ENCODE data around the gene PLXDC1. TPM values are rescaled to one million over a fixed set of nuclear protein-coding genes. Genes with fewer than 3 reads are reported as not detected.
A peak's percentile ranks its signal among the peaks of the same experiment; 100 is the strongest.

The PLXDC1 gene
- total RNA-seq, 1 donor from 2014 or later = 19.7 TPM

- Mint-ChIP-seq H3K36me3 (ENCODE audit: unreplicated experiment) (peaks cover 17% of the 10 kb centered on the region), H3K27ac (ENCODE audit: unreplicated experiment) (peak overlapping the region; percentile 47), H3K4me3 (ENCODE audit: unreplicated experiment) (no peak overlapping the region), H3K27me3 (ENCODE audit: unreplicated experiment) (no peaks in the 10 kb centered on the region), H3K4me1 (ENCODE audit: unreplicated experiment) (peaks cover 28% of the 10 kb centered on the region), H3K9me3 (ENCODE audit: unreplicated experiment) (no peaks in the 10 kb centered on the region)
- no peak for TF ChIP-seq CTCF (IDR thresholded peaks at IDR 0.05)
- DNase-seq (ENCODE audit: extremely low spot score, unreplicated experiment) = no peak
Observed at GRCh38 chr17:39194985-39195524, 43.6 kb upstream of the PLXDC1 start.

- Mint-ChIP-seq H3K4me1 (ENCODE audit: unreplicated experiment) (peaks cover 21% of the 10 kb centered on the region), H3K9me3 (ENCODE audit: unreplicated experiment) (no peaks in the 10 kb centered on the region), H3K4me3 (ENCODE audit: unreplicated experiment) (no peak overlapping the region), H3K27me3 (ENCODE audit: unreplicated experiment) (no peaks in the 10 kb centered on the region), H3K27ac (ENCODE audit: unreplicated experiment) (peak overlapping the region; percentile 7), H3K36me3 (ENCODE audit: unreplicated experiment) (peaks cover 17% of the 10 kb centered on the region)
- no peak for DNase-seq (ENCODE audit: extremely low spot score, unreplicated experiment)
- peak; percentile 39 for TF ChIP-seq CTCF (IDR thresholded peaks at IDR 0.05)
Observed at GRCh38 chr17:39194089-39194984, 42.9 kb upstream of the PLXDC1 start.

GRCh38 chr17:39193346-39193745 is 41.9 kb upstream of the PLXDC1 start:
- no peak for DNase-seq (ENCODE audit: extremely low spot score, unreplicated experiment)
- no peak for TF ChIP-seq CTCF (IDR thresholded peaks at IDR 0.05)
- H3K27ac Mint-ChIP-seq (ENCODE audit: unreplicated experiment) = no peak overlapping the region
- peaks cover 15% of the 10 kb centered on the region for H3K4me1 Mint-ChIP-seq (ENCODE audit: unreplicated experiment)
- H3K36me3 Mint-ChIP-seq (ENCODE audit: unreplicated experiment) = peaks cover 19% of the 10 kb centered on the region
- H3K9me3 Mint-ChIP-seq (ENCODE audit: unreplicated experiment) = no peaks in the 10 kb centered on the region
- no peak overlapping the region for H3K4me3 Mint-ChIP-seq (ENCODE audit: unreplicated experiment)
- no peaks in the 10 kb centered on the region for H3K27me3 Mint-ChIP-seq (ENCODE audit: unreplicated experiment)

- H3K4me3 Mint-ChIP-seq (ENCODE audit: unreplicated experiment) = no peak overlapping the region
- H3K36me3 Mint-ChIP-seq (ENCODE audit: unreplicated experiment) = peaks cover 20% of the 10 kb centered on the region
- H3K27me3 Mint-ChIP-seq (ENCODE audit: unreplicated experiment) = no peaks in the 10 kb centered on the region
- no peaks in the 10 kb centered on the region for H3K9me3 Mint-ChIP-seq (ENCODE audit: unreplicated experiment)
- H3K4me1 Mint-ChIP-seq (ENCODE audit: unreplicated experiment) = peaks cover 15% of the 10 kb centered on the region
- H3K27ac Mint-ChIP-seq (ENCODE audit: unreplicated experiment) = peak overlapping the region; percentile 32
- no peak for DNase-seq (ENCODE audit: extremely low spot score, unreplicated experiment)
- no peak for TF ChIP-seq CTCF (IDR thresholded peaks at IDR 0.05)
Observed at GRCh38 chr17:39192901-39193300, 41.5 kb upstream of the PLXDC1 start.

GRCh38 chr17:39191750-39192510 is 40.5 kb upstream of the PLXDC1 start:
- DNase-seq (ENCODE audit: extremely low spot score, unreplicated experiment) = no peak
- H3K4me3 Mint-ChIP-seq (ENCODE audit: unreplicated experiment) = no peak overlapping the region
- peaks cover 24% of the 10 kb centered on the region for H3K36me3 Mint-ChIP-seq (ENCODE audit: unreplicated experiment)
- peaks cover 15% of the 10 kb centered on the region for H3K4me1 Mint-ChIP-seq (ENCODE audit: unreplicated experiment)
- no peak for TF ChIP-seq CTCF (IDR thresholded peaks at IDR 0.05)
- H3K27ac Mint-ChIP-seq (ENCODE audit: unreplicated experiment) = no peak overlapping the region
- H3K9me3 Mint-ChIP-seq (ENCODE audit: unreplicated experiment) = no peaks in the 10 kb centered on the region
- no peaks in the 10 kb centered on the region for H3K27me3 Mint-ChIP-seq (ENCODE audit: unreplicated experiment)

Data from osteocyte (in vitro differentiated cells).